SH-SY5Y (cell line): ENCODE data around the gene KANSL1.

ENCODE experiments used
- GATA2 ChIP-seq: IDR thresholded peaks from 2 replicates; pipeline ENCODE4 v1.6.1; 2011; ENCODE audit warnings: mild to moderate bottlenecking, low read depth, low read length
- GATA3 ChIP-seq: IDR thresholded peaks from 2 replicates; pipeline ENCODE4 v1.6.1; 2011; ENCODE audit warnings: low read depth, mild to moderate bottlenecking, low read length, moderate library complexity

The KANSL1 gene

GRCh38 chr17:46011711-46012505 lies 181.3 kb downstream of the KANSL1 start:
- TF ChIP-seq GATA3 (no peak), GATA2 (no peak)

GRCh38 chr17:46010597-46011186 lies 182.5 kb downstream of the KANSL1 start:
- no peak for TF ChIP-seq GATA2
- TF ChIP-seq GATA3, result no peak

- TF ChIP-seq GATA2, result no peak
- no peak for TF ChIP-seq GATA3
Observed at GRCh38 chr17:46009681-46010596, 183.3 kb downstream of the KANSL1 start.

- TF ChIP-seq GATA2 (no peak), GATA3 (no peak)
Observed at GRCh38 chr17:46008591-46008990, 184.6 kb downstream of the KANSL1 start.

GRCh38 chr17:46007461-46007965 lies 185.7 kb downstream of the KANSL1 start:
- TF ChIP-seq GATA3 (no peak), GATA2 (no peak)

- TF ChIP-seq GATA2 (no peak), GATA3 (no peak)
Observed at GRCh38 chr17:46003907-46004748, 189.1 kb downstream of the KANSL1 start.

- TF ChIP-seq GATA3, result no peak
- no peak for TF ChIP-seq GATA2
Observed at GRCh38 chr17:46002973-46003316, 190.3 kb downstream of the KANSL1 start.

GRCh38 chr17:46002311-46002972 lies 190.8 kb downstream of the KANSL1 start:
- no peak for TF ChIP-seq GATA2
- TF ChIP-seq GATA3, result no peak

GRCh38 chr17:46001390-46002310 lies 191.6 kb downstream of the KANSL1 start:
- TF ChIP-seq GATA3, result no peak

- TF ChIP-seq GATA3 (no peak), GATA2 (no peak)
Observed at GRCh38 chr17:46000757-46001156, 192.5 kb downstream of the KANSL1 start.

- no peak for TF ChIP-seq GATA2
- no peak for TF ChIP-seq GATA3
Observed at GRCh38 chr17:46000292-46000691, 192.9 kb downstream of the KANSL1 start.

- TF ChIP-seq GATA2 (no peak), GATA3 (no peak)
Observed at GRCh38 chr17:45999900-46000290, 193.3 kb downstream of the KANSL1 start.
